ENCODE measurements around the gene VAPA.

DNA sequence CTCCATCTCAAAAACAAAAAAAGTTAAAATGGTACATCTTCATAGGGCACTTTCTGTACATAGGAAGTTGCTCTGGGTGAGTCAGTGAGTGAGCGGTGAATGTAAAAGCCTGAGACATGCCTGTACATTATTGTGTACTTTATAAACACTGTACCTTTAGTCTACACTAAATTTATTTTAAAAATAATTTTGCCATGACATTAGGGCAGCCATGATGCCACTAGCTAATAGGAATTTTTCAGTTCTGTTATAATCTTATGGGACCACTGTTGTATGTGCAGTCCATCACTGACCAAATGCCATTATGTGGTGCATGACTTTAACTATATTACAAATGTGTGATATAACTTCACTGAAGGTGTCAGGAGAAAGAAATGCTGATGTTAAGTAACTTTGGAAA lies 39.1 kb upstream of the VAPA start:
- TF ChIP-seq CTCF (conservative IDR thresholded peaks at IDR 0.05; ENCODE audit: low read length) (no peak), EZH2phosphoT487 (IDR thresholded peaks at IDR 0.05; ENCODE audit: borderline replicate concordance) (no peak)

Data from Loucy (cell line).